Chondrocyte (in vitro differentiated cells): ENCODE measurements around the gene SPACA4. TPM values are rescaled to one million over a fixed set of nuclear protein-coding genes. Genes with fewer than 3 reads are reported as not detected.

Experiments used
- DNase-seq: peaks from one replicate; pipeline ENCODE4 v3.0.0; 2021; ENCODE audit warnings: mixed read lengths, low spot score
- H3K27ac Mint-ChIP-seq: one replicate; pipeline ENCODE4 v1.8.0; 2021; ENCODE audit warnings: mild to moderate bottlenecking, moderate library complexity, mixed read lengths; ENCODE audit not compliant: unreplicated experiment
- H3K27me3 Mint-ChIP-seq: 2 replicates; pipeline ENCODE4 v1.8.0; 2021; ENCODE audit warnings: low read depth, mixed read lengths
- H3K36me3 Mint-ChIP-seq: 2 replicates; pipeline ENCODE4 v1.8.0; 2021; ENCODE audit warnings: low read depth, mixed read lengths
- H3K4me1 Mint-ChIP-seq: 2 replicates; pipeline ENCODE4 v1.8.0; 2021; ENCODE audit warnings: low read depth, mild to moderate bottlenecking, mixed read lengths
- H3K4me3 Mint-ChIP-seq: one replicate; pipeline ENCODE4 v1.8.0; 2021; ENCODE audit warnings: mild to moderate bottlenecking, moderate library complexity, mixed read lengths; ENCODE audit not compliant: unreplicated experiment
- H3K9me3 Mint-ChIP-seq: 2 replicates; pipeline ENCODE4 v1.8.0; 2021; ENCODE audit warnings: low read depth, mixed read lengths
- CTCF ChIP-seq: fragments of 200-600 bp; sonication (generic); IDR thresholded peaks from 2 replicates; pipeline ENCODE4 v1.5.0; 2021; ENCODE audit warnings: antibody characterized with exemption, mild to moderate bottlenecking, moderate library complexity
- total RNA-seq: library from RNA; stranded (reverse); gene quantifications from 3 replicates; pipeline ENCODE4 v1.2.1, GENCODE V29; 2021

SPACA4 gene
- total RNA-seq, 1 donor from 2014 or later, result not detected

DNA sequence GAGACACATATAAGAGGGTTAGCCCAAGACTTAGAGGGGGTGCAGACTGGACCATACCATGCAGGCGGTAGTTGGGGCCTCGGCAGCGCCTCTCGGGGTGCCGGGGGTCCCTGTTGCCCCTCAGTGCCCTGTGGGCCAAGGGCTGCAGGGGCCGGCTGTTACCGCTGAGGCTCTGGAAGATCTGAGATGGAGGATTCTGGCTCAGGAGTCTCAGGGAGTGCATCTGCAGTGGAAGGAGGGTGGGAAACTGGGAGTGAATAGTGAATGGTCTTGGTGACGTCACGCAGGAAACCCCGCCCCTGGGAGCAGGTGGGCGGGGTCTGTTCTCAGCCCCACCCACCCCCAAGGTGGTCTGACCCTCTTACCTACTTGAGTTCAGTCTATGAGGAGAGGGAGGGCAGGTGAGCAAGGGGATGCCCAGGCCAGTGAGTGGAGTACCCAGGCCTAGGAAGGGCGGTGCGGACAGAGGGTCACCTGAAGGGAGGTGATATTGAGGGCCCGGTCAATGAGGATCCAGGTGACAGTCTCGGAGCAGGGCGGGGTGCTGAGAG is 32.4 kb downstream of the SPACA4 start:
- Mint-ChIP-seq H3K4me1 (peaks cover 39% of the 10 kb centered on the region), H3K27ac (no peak overlapping the region), H3K36me3 (no peaks in the 10 kb centered on the region), H3K4me3 (no peak overlapping the region), H3K9me3 (no peaks in the 10 kb centered on the region), H3K27me3 (no peaks in the 10 kb centered on the region)
- DNase-seq, result no peak
- TF ChIP-seq CTCF, result no peak

DNA sequence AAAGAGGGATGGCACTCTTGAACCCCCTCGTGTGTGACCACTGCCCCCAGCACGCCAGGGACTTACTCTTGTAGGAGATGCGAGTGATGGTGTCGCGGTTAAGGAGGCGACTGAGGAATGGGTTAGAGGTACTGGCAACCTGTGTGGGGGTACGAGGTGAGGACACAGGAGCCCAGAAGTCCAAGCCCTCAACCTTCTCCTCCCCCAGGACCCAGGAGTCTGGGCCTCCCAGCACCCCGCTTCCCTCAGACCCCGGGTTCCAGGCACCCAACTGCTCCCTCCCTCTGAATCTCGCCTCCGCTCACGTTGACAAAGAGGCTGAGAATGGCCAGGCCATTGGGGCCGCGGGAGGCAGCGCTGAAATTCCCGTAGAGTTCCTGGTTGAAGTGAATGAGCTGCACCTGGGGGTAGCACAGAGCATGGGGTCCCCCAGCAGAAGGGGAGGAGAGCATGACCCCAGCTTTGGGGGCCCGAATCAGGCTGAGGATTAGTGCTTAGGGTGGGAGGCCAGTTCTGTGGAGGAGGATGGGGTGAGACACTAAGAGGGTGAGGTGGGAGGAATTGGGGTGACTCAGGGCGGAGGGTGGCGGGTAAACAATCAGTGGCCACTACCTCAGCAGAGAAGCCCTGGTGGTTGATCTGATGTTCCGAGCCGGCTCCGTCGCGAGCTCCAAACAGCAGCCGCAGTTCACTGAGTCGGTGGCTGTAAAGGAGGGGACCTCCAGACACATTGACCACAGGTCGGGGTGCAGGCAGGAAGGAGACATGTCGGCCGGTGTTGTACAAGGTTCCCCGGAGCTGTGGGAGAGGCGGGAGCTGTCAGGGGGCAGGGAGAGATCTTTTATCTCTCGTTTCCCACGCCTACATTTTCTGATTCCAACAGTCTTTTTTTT is 33.2 kb downstream of the SPACA4 start:
- DNase-seq, result no peak
- Mint-ChIP-seq H3K4me3 (no peak overlapping the region), H3K4me1 (peaks cover 32% of the 10 kb centered on the region), H3K36me3 (no peaks in the 10 kb centered on the region), H3K27me3 (no peaks in the 10 kb centered on the region), H3K27ac (no peak overlapping the region), H3K9me3 (no peaks in the 10 kb centered on the region)
- TF ChIP-seq CTCF, result no peak

DNA sequence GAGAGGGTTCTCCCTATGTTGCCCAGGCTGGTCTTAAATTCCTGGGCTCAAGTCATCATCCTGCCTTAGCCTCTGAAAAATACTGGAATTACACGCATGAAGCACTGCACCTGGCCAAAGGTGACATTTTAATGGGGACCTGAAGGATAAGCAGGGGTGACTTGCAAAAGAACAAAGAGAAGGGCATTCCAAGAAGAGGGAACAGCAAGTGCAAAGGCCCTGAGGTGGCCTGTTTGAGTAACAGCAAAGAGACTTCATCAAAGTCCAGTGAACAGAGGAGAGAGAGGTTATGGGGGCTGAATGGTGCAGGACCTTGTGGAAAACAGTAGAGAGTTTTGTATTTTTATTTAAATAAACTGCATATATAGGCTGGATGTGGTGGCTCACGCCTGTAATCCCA is 35.3 kb downstream of the SPACA4 start:
- peaks cover 39% of the 10 kb centered on the region for H3K4me1 Mint-ChIP-seq
- no peak overlapping the region for H3K4me3 Mint-ChIP-seq
- no peak overlapping the region for H3K27ac Mint-ChIP-seq
- no peaks in the 10 kb centered on the region for H3K36me3 Mint-ChIP-seq
- H3K27me3 Mint-ChIP-seq, result no peaks in the 10 kb centered on the region
- no peaks in the 10 kb centered on the region for H3K9me3 Mint-ChIP-seq
- no peak for DNase-seq
- TF ChIP-seq CTCF, result no peak

- H3K36me3 Mint-ChIP-seq, result no peaks in the 10 kb centered on the region
- peaks cover 32% of the 10 kb centered on the region for H3K4me1 Mint-ChIP-seq
- no peak overlapping the region for H3K4me3 Mint-ChIP-seq
- DNase-seq, result no peak
- no peaks in the 10 kb centered on the region for H3K27me3 Mint-ChIP-seq
- no peak overlapping the region for H3K27ac Mint-ChIP-seq
- TF ChIP-seq CTCF, result no peak
- no peaks in the 10 kb centered on the region for H3K9me3 Mint-ChIP-seq
Observed at GRCh38 chr19:48642862-48643261, 36.3 kb downstream of the SPACA4 start.

DNA sequence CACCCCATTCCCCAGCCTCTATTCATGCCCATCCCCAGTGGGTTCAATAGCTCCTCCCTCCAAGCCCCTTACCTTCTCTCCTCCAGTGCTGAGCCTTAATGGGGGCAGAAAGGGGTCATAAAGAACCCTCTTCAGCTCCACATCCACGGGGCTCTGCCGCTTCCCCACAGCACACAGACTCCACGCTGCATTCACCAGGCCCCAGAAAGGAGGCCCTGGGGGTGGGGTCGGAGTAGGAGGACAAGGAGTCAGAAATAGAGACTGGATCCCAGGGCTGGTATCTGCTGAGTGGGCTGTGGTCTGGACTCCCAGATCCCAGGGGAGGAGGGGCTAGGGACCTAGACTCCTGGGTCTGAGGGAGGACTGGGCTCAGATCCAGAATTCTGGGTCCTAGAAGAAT is 37.8 kb downstream of the SPACA4 start:
- DNase-seq, result no peak
- Mint-ChIP-seq H3K4me1 (peaks cover 28% of the 10 kb centered on the region), H3K4me3 (no peak overlapping the region), H3K9me3 (no peaks in the 10 kb centered on the region), H3K27ac (no peak overlapping the region), H3K36me3 (no peaks in the 10 kb centered on the region), H3K27me3 (no peaks in the 10 kb centered on the region)
- no peak for TF ChIP-seq CTCF
